ENCODE measurements around the gene CHTF18.
"Not testable (repeated sequence)": the region's sequence is repeated elsewhere in the genome, so short reads cannot be mapped to it uniquely, and the experiment has no call there.

Gene CHTF18

DNA sequence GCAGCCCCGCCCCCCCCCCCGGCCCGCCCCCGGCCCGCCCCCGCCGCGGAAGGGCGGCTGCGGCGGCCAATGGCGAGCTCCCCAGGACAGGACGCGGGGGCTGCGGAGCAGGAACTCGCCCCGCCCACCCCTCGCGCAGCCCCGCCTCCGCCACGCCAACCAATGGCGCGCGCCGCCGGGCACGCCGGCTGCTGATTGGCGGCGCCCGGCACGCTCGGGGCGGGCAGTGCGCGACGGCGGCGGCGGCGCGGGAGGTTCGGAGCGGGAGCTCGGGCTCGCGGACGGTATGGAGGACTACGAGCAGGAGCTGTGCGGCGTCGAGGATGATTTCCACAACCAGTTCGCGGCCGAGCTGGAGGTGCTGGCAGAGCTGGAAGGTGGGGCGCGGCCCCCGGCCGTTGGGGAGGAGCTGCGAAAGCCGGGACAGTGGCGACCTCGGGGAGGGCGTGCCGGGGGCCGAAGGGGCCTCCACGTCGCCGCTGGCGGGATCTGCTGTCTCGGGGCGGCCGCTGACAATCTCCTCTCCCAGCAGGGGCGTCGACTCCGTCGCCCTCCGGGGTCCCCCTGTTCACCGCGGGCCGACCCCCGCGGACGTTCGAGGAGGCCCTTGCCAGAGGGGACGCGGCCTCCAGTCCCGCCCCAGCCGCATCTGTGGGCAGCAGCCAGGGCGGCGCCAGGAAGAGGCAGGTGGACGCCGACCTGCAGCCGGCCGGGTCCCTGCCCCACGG, at the start of gene CHTF18:
Gene CHTF18 (plus strand): TSS at position 222 of the 728 bp plus-strand sequence. CDS start 65 bp downstream, at position 287.
- no peaks in the 10 kb centered on the region for H3K9me3 ChIP-seq (ENCODE audit: control insufficient read depth in 5 of 5, low read length in 5 of 5)
- peak within 1 kb of the TSS; percentile 79 to 96 (median 93) for H3K4me3 ChIP-seq (ENCODE audit: low read depth in 1 of 5, low read length in 5 of 5)
- H3K4me1 ChIP-seq (ENCODE audit: control insufficient read depth in 5 of 5, insufficient read depth in 5 of 5, low read length in 5 of 5) = peaks cover 0 to 30% (median 22%) of the 10 kb centered on the region in 5 donors
- peaks cover 0 to 22% (median 9%) of the 10 kb centered on the region in 5 donors for H3K36me3 ChIP-seq (ENCODE audit: control insufficient read depth in 5 of 5, insufficient read depth in 5 of 5, low read length in 5 of 5)
- H3K27ac ChIP-seq (ENCODE audit: low read depth, low read length) = no peak within 1 kb of the TSS
- H3K9ac ChIP-seq (ENCODE audit: low read length in 5 of 5) = peak within 1 kb of the TSS in 4 of 5 donors; percentile 80 to 93 (median 92)
- H3K27me3 ChIP-seq (ENCODE audit: control insufficient read depth in 5 of 5, insufficient read depth in 4 of 5, low read length in 5 of 5) = peaks cover 0 to 5% (median 1%) of the 10 kb centered on the region in 5 donors

DNA sequence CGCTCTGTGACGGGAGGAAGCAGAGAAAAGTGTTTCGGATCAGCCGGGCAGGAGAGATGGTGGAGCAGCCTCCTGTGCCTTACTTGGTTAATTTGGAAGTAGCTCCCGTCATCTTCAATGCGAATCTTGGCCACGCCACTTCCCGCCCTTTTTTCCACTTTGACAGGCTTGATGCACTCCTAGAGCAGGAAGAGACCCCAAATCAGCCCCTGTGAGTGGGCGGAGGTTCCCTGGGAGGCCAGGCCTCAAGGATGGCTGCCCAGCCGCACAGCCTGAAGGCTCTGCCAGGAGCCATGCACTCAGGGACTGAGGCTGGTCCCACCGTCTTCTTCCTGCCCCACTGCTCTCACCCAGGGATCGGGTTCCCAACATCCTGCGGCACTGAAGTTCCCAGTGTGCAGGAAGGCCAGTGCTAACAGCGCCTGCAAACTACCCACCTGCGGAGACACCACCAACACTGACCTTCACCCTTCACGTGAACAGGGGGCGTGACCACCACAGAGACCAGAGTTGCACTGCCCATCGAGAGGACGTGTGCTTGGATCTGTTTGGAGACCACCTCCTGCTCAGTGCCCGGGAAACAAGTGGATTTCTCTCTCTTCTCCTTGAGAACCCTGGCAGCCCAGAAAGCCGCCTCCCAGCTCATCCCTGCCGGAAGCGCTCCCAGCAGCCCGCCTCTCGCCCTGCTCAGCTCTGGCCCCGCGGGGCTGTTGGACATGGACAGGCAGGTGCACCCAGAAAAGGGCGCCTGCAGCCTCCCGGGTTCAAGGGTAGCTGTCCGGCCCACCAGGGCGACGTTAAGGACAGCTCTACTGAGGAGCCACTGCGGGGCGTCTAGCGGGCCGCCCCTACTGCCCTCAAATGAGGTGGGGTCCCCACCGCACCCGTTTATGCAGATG, 48.6 kb upstream of the CHTF18 start:
- Histone ChIP-seq H3K4me1 (ENCODE audit: control insufficient read depth in 5 of 5, insufficient read depth in 5 of 5, low read length in 5 of 5) (peaks cover 6 to 18% (median 16%) of the 10 kb centered on the region in 5 donors), H3K9me3 (ENCODE audit: control insufficient read depth in 5 of 5, low read length in 5 of 5) (no peaks in the 10 kb centered on the region), H3K36me3 (ENCODE audit: control insufficient read depth in 5 of 5, insufficient read depth in 5 of 5, low read length in 5 of 5) (peaks cover 0 to 34% (median 30%) of the 10 kb centered on the region in 5 donors), H3K4me3 (ENCODE audit: low read depth in 1 of 5, low read length in 5 of 5) (peak overlapping the region; percentile 67 to 86 (median 79)), H3K27ac (ENCODE audit: low read depth, low read length) (no peak overlapping the region), H3K27me3 (ENCODE audit: control insufficient read depth in 5 of 5, insufficient read depth in 4 of 5, low read length in 5 of 5) (peaks cover 0 to 9% (median 3%) of the 10 kb centered on the region in 5 donors), H3K9ac (ENCODE audit: low read length in 5 of 5) (peak overlapping the region in 4 of 5 donors; percentile 90 to 94 (median 90))

DNA sequence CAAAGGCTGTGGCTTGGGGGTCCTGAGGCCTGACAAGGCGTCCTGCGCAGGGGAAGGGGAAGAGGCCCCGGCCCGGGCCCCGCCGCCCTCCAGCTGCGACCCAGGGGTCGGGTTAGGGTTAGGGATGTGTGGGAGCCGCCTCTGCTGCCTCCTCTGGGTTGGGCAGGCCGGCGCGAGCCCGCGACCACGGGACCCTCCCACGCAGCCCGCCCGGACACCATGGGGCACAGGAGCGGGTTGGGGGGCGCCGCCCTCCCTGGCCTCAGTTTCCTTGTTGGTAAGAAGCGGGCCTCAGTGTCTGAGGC, 48.0 kb upstream of the CHTF18 start:
- Histone ChIP-seq H3K9ac (ENCODE audit: low read length in 5 of 5) (peak overlapping the region in 4 of 5 donors; percentile 90 to 94 (median 90)), H3K27me3 (ENCODE audit: control insufficient read depth in 5 of 5, insufficient read depth in 4 of 5, low read length in 5 of 5) (peaks cover 0 to 9% (median 3%) of the 10 kb centered on the region in 5 donors), H3K4me3 (ENCODE audit: low read depth in 1 of 5, low read length in 5 of 5) (peak overlapping the region in 4 of 5 donors; percentile 76 to 86 (median 80)), H3K36me3 (ENCODE audit: control insufficient read depth in 5 of 5, insufficient read depth in 5 of 5, low read length in 5 of 5) (peaks cover 0 to 28% (median 24%) of the 10 kb centered on the region in 5 donors), H3K9me3 (ENCODE audit: control insufficient read depth in 5 of 5, low read length in 5 of 5) (no peaks in the 10 kb centered on the region), H3K4me1 (ENCODE audit: control insufficient read depth in 5 of 5, insufficient read depth in 5 of 5, low read length in 5 of 5) (peaks cover 6 to 18% (median 16%) of the 10 kb centered on the region in 5 donors), H3K27ac (ENCODE audit: low read depth, low read length) (no peak overlapping the region)

DNA sequence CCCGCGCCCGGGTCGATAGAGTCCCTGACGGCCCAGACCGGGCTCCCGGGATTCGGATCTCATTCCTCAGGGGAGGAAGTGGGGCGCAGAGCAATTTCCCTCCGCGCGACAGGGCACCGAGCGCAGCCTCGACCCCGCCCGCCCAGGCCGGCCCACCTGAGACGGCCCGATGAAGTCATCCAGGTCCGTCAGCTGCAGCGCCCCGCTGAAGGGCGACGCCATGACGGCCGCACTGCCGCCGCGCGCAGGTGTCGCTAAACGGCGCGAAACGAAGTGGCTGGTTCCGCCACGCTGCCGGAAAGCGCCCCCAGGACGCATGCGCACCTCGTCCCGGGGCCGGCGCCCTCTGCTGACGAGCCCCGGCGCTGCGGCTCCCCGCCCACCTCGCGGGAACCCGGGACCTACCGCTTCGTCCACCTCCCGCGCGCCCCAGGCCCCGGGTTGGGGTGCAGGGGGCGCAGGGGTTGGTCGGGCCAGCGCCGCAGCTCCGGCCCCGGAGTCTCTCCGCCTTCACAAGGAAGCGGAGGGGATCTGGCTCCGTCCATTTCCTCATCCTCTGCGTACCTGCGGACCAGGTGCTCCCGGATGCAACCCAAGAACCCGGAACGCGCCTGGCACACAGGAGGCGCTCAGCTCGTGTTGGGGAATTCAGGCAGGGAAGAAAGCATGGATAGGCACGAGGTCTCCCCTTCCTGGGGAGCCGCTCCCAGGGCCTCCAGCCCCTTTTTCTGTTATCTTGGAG, 47.5 kb upstream of the CHTF18 start, which contains the start of gene CIAO3:
Gene CIAO3 (minus strand): TSS at position 234 of the 742 bp plus-strand sequence. CDS start 12 bp downstream, at position 222.
- peak within 1 kb of the TSS in 4 of 5 donors; percentile 90 to 94 (median 90) for H3K9ac ChIP-seq (ENCODE audit: low read length in 5 of 5)
- H3K27ac ChIP-seq (ENCODE audit: low read depth, low read length) = no peak within 1 kb of the TSS
- H3K4me1 ChIP-seq (ENCODE audit: control insufficient read depth in 5 of 5, insufficient read depth in 5 of 5, low read length in 5 of 5) = peaks cover 6 to 18% (median 16%) of the 10 kb centered on the region in 5 donors
- peak within 1 kb of the TSS; percentile 67 to 86 (median 79) for H3K4me3 ChIP-seq (ENCODE audit: low read depth in 1 of 5, low read length in 5 of 5)
- peaks cover 0 to 22% (median 19%) of the 10 kb centered on the region in 5 donors for H3K36me3 ChIP-seq (ENCODE audit: control insufficient read depth in 5 of 5, insufficient read depth in 5 of 5, low read length in 5 of 5)
- peaks cover 0 to 9% (median 3%) of the 10 kb centered on the region in 5 donors for H3K27me3 ChIP-seq (ENCODE audit: control insufficient read depth in 5 of 5, insufficient read depth in 4 of 5, low read length in 5 of 5)
- no peaks in the 10 kb centered on the region for H3K9me3 ChIP-seq (ENCODE audit: control insufficient read depth in 5 of 5, low read length in 5 of 5)

DNA sequence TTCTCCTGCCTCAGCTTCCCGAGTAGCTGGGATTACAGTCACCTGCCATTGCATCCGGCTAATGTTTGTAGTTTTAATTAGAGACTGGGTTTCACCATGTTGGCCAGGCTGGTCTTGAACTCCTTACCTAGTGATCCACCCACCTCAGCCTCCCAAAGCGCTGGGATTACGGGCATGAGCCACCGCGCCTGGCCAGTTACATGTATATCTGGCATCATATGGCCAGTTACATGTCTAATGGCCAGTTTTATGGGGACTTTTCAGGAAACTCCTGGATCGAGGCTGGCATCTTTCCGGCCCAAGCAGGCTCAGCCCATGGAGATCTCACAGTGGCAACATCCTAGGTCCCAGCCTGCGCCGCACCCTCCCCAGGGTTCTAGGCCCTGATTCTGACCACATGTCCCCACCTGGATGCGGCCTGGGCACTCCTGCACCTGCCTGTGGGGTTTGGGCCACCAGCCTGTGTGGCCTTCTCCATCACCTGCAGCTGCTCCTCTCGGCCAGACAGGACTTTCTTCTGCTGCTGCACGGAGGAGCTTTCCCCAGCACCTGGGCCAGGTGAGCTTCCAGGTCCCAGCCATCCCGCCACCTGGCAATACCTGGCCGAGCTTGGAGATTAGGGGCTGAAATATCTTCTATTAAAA, 46.3 kb upstream of the CHTF18 start:
- Histone ChIP-seq H3K4me1 (ENCODE audit: control insufficient read depth in 5 of 5, insufficient read depth in 5 of 5, low read length in 5 of 5) (peaks cover 6 to 18% (median 16%) of the 10 kb centered on the region in 5 donors), H3K36me3 (ENCODE audit: control insufficient read depth in 5 of 5, insufficient read depth in 5 of 5, low read length in 5 of 5) (peaks cover 0 to 11% (median 8%) of the 10 kb centered on the region in 5 donors), H3K27me3 (ENCODE audit: control insufficient read depth in 5 of 5, insufficient read depth in 4 of 5, low read length in 5 of 5) (peaks cover 0 to 9% (median 3%) of the 10 kb centered on the region in 5 donors), H3K4me3 (ENCODE audit: low read depth in 1 of 5, low read length in 5 of 5) (no peak overlapping the region), H3K9ac (ENCODE audit: low read length in 5 of 5) (no peak overlapping the region), H3K9me3 (ENCODE audit: control insufficient read depth in 5 of 5, low read length in 5 of 5) (no peaks in the 10 kb centered on the region), H3K27ac (ENCODE audit: low read depth, low read length) (no peak overlapping the region)

DNA sequence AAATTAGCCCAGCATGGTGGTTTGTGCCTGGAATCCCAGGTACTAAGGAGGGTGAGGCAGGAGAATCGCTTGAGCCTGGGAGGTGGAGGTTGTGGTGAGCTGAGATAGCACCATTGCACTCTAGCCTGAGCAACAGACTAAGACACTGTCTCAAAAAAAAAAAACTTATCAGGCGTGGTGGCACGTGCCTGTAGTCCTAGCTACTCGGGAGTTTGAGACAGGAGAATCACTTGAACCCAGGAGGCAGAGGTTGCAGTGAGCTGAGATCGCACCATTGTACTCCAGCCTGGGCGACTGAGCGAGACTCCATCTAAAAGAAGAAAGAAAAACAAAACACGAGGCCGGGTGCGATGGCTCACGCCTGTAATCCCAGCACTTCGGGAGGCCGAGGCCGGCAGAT, 45.5 kb upstream of the CHTF18 start:
- not testable (repeated sequence) for H3K4me3 ChIP-seq (ENCODE audit: low read depth in 1 of 5, low read length in 5 of 5)

DNA sequence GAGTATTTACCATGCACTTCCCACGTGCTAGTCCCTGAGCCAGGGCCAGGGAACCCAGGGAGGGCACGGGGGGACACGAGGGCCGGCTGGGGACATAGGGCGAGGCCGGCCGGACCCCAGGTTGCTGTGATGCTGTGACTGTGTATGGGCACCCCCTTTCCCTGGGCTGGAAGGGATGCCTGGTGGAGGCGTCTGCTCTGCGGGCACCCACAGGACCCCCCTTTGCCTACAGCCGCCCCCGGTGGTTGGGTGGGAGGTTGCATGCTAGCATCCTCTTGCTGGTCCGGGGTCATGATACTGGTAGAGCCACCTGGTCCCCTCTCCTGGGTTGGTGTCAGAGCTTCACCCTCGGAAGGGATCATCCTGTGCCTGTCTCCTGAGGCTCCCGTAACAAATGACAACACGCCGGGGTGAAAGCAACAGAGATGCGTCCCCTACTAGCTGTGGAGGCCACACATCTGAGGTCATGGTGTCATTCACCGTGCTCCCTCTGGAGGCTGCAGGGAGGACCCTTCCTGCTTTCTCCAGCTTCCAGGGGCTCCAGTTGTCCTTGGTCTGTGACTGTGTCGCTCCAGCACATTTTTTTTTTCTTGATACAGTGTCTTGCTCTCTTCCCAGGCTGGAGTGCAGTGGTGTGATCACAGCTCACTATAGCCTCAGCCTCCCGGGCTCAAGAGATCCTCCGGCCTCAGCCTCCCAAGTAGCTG, 44.5 kb upstream of the CHTF18 start:
- no peaks in the 10 kb centered on the region for H3K36me3 ChIP-seq (ENCODE audit: control insufficient read depth in 5 of 5, insufficient read depth in 5 of 5, low read length in 5 of 5)
- no peak overlapping the region for H3K27ac ChIP-seq (ENCODE audit: low read depth, low read length)
- H3K4me1 ChIP-seq (ENCODE audit: control insufficient read depth in 5 of 5, insufficient read depth in 5 of 5, low read length in 5 of 5) = peaks cover 6 to 18% (median 16%) of the 10 kb centered on the region in 5 donors
- H3K27me3 ChIP-seq (ENCODE audit: control insufficient read depth in 5 of 5, insufficient read depth in 4 of 5, low read length in 5 of 5) = peaks cover 0 to 9% (median 3%) of the 10 kb centered on the region in 5 donors
- H3K9me3 ChIP-seq (ENCODE audit: control insufficient read depth in 5 of 5, low read length in 5 of 5) = no peaks in the 10 kb centered on the region
- no peak overlapping the region for H3K9ac ChIP-seq (ENCODE audit: low read length in 5 of 5)
- H3K4me3 ChIP-seq (ENCODE audit: low read depth in 1 of 5, low read length in 5 of 5) = no peak overlapping the region

More for the DNA sequence above, 45.5 kb upstream of the CHTF18 start:
- H3K27me3 ChIP-seq (ENCODE audit: control insufficient read depth in 5 of 5, insufficient read depth in 4 of 5, low read length in 5 of 5); H3K9me3 ChIP-seq (ENCODE audit: control insufficient read depth in 5 of 5, low read length in 5 of 5); H3K9ac ChIP-seq (ENCODE audit: low read length in 5 of 5); H3K27ac ChIP-seq (ENCODE audit: low read depth, low read length); H3K36me3 ChIP-seq (ENCODE audit: control insufficient read depth in 5 of 5, insufficient read depth in 5 of 5, low read length in 5 of 5): not testable (repeated sequence)
- peaks cover 6 to 18% (median 16%) of the 10 kb centered on the region in 5 donors for H3K4me1 ChIP-seq (ENCODE audit: control insufficient read depth in 5 of 5, insufficient read depth in 5 of 5, low read length in 5 of 5)

DNA sequence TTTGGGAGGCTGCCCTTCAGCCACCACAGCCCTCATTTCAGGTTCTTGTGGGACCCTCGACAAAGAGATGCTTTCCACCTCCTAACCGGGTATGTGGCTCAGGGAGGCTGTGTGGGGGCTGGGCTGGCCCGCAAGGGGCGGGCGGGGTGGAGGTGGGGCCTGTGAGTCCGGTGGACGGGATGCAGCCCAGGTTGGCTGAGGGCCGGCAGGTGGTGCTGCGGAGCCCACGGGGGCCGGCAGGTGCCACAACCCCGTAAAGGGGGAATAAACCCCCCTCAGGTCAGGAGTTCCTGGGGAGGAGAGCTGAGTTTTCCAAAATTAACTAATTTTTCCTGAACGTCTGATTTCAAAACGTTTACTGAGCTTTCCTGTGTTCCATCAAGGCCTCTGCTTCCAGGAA, 42.7 kb upstream of the CHTF18 start:
- no peaks in the 10 kb centered on the region for H3K9me3 ChIP-seq (ENCODE audit: control insufficient read depth in 5 of 5, low read length in 5 of 5)
- H3K4me3 ChIP-seq (ENCODE audit: low read depth in 1 of 5, low read length in 5 of 5) = no peak overlapping the region
- H3K27ac ChIP-seq (ENCODE audit: low read depth, low read length) = no peak overlapping the region
- H3K4me1 ChIP-seq (ENCODE audit: control insufficient read depth in 5 of 5, insufficient read depth in 5 of 5, low read length in 5 of 5) = peaks cover 0 to 5% (median 4%) of the 10 kb centered on the region in 5 donors
- H3K27me3 ChIP-seq (ENCODE audit: control insufficient read depth in 5 of 5, insufficient read depth in 4 of 5, low read length in 5 of 5) = peaks cover 0 to 9% (median 3%) of the 10 kb centered on the region in 5 donors
- no peak overlapping the region for H3K9ac ChIP-seq (ENCODE audit: low read length in 5 of 5)
- no peaks in the 10 kb centered on the region for H3K36me3 ChIP-seq (ENCODE audit: control insufficient read depth in 5 of 5, insufficient read depth in 5 of 5, low read length in 5 of 5)
